Activated CD4-positive, alpha-beta T cell treated with anti-CD3 and anti-CD28 coated beads, Interleukin-2, Interleukin-6, amounts not matched to agents 100 ng/mL and 50 ng/mL, durations not matched to agents 16 hours and 8 hours (primary cell): ENCODE measurements around the gene CCBE1.
A peak's percentile ranks its signal among the peaks of the same experiment; 100 is the strongest.

Experiments
- DNase-seq: peaks from one replicate; pipeline ENCODE4 v3.0.0-alpha.2; 2020

CCBE1 gene

DNA sequence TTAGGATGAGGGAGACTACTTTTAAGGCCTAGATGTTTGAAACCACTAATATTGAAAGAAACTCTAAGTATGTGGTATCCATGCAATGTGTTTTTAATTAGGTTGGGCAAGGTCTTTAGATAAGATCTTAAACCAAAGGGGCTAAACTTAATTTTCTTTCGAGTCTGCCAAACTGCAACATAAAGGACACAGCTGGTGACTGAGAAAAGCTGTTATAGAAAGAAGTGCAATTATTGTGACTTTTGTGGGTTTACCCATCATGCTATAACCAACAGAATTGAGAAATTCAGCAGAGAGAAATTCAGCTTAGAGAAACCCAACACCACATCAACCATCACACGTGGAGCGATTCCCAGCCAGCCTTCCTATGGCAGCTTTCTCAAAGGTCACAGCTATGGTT lies 218.6 kb downstream of the CCBE1 start:
- no peak for DNase-seq

DNA sequence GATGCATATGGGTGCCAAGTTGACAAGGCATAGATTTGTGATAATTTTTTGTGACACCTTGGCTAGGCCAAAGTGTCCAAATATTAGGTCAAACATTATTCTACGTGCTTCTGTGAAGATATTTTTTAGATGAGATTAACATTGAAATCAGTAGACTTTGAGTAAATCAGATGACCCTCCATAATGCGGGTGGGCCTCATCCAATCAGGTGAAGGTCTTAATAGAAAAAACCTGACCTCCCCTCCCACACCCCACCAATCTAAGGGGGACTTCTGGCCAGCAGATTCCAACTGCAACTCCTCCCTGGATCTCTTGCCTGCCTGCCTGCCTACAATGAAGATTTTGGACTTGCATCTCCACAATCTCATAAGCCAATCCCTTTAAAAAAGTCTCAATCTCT lies 219.4 kb downstream of the CCBE1 start:
- no peak for DNase-seq

- DNase-seq, result no peak
These were observed 226.6 kb downstream of the CCBE1 start for GRCh38 chr18:59470561-59471121.

DNA sequence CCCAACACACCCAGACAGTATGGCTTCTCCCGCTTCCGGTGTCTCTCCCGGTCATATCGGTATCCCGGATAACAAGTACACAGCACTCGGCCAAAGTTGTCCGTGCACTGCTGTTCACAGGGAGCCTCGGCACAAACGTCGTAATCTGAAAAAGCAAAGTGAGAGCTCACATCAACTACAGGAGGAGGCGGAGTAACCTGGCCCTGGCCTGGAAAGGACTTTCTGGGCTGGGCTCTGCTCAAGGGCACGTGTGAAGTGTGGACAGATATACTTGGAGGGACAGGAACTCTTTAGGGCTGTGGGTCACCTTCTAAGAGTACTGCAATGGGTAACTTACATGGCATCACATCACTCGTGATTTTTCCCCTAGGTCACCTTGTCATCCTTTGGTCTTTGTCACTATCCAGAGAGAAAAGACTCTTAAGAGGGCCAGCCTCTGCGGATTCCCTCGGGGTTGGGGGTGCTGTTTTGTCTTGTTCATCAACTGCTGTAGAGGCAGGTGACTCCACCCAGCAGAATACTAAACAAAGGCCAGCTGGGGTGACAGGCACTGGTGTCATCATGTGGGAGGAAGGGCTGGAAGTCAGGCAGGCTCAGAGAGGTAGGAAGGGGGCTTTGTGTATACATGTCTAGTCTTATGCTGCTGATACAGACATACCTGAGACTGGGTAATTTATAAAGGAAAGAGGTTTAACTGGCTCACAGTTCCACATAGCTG lies 227.6 kb downstream of the CCBE1 start:
- no peak for DNase-seq

GRCh38 chr18:59468821-59469220 lies 228.4 kb downstream of the CCBE1 start:
- no peak for DNase-seq

- DNase-seq, result no peak
These were observed 229.7 kb downstream of the CCBE1 start for GRCh38 chr18:59467497-59467896.

DNA sequence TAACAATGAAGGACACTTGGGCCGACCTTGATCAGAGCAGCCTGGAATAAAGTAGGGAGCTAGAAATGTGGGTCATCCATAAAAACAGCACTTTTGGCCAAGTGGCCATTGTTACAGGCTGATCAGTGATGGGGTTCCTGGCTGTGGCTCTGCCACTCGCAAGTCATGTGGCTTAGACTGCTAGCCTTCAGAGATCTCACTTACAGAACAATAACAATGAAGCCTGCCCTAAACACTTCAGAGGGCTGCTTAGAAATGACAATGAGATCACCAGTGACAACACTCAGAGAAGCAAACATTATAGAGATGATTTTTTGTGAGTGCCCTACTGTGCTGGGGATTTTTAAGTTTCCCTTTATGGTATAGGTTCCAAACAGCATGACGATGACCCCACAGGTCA lies 230.2 kb downstream of the CCBE1 start:
- no peak for DNase-seq

DNA sequence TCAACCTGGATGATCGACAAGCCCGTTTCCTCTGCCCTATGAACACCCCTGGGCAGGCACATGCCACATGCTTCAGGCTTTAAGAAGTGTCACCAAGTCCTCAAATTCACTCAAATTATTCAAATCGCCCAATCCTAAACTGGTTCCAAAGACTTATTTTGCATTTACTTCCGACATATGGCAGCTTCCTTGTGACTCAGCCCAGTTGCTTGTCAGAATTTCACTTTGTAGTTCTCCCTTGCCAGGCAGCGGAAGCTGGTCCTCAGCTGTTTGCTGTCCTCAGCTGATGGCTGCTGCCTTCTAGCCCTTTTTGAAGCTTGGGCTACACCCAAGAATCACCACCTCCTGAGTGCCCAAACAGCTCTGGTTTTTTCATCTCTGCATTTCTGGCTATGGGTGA lies 232.7 kb downstream of the CCBE1 start:
- no peak for DNase-seq

DNA sequence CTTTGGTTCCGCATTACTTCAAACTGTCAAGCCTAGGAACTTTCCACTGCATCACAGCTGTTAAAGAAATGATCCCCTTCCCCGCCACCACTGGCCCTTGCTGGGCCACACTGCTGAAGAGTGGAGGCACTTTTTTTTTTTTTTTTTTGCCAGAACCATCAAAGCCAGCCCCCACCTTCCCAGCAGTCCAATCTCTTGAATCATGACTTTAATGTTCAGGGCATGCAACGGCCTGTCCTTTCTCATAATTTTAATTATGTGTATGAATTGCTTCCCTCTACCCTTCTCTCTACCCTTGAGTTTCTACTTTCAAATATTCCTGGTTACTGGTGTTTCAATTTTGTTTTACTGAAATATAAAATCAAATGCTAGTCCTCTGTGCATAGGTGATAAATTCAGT lies 236.1 kb downstream of the CCBE1 start:
- DNase-seq, result no peak

GRCh38 chr18:59460072-59460420 lies 237.2 kb downstream of the CCBE1 start:
- DNase-seq, result no peak

- peak; percentile 11 for DNase-seq
These were observed 237.7 kb downstream of the CCBE1 start for GRCh38 chr18:59459369-59460071.

DNA sequence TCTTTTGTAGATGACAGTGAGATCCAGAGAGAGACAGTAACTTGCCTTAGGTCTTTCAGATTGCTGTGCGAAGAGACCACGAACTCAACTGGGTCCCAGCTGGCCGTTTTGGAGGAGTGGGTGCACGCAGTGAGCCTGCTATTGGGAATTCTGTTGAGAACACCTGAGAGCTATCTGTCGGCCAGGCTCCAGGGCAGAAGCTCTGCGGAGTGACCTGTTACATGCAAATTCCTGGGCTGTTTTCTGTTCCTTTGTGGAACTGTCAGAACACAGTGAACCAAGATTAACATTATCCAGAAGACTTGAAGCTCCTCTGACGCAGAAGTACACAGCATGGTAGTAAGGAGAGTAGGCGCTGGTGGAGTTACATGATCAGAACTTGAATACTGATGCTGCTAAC lies 238.6 kb downstream of the CCBE1 start:
- DNase-seq, result no peak

- no peak for DNase-seq
These were observed 240.6 kb downstream of the CCBE1 start for GRCh38 chr18:59456657-59457056.

DNA sequence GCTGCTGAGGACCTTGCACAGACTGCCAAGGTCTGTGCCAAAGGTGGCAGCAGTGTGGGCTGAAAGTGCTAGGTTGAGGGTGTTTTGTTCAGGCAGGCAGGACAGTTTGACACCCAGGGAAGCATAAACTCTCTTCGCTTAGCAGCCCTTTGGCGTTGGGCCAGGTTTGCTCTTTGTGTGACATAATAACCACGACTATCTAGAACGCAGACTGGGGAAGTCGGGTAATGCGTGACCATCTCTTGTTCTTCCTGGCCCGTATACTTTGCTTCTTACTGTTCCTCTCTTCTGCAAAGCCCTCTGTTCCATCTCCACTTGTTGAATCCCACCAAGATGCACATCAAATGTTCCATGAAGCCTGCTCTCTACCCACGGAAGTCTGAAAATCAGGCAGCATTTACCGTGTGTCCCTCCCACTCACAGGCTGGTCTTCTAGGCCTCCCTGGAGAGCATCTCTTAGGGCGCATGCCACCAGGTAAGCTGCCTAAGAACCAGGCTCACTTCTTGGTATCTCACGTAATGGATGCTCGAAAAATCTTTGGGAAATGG lies 241.4 kb downstream of the CCBE1 start:
- no peak for DNase-seq

GRCh38 chr18:59454909-59455727 lies 242.1 kb downstream of the CCBE1 start:
- DNase-seq, result no peak

- no peak for DNase-seq
These were observed 243.7 kb downstream of the CCBE1 start for GRCh38 chr18:59453468-59453961.

DNA sequence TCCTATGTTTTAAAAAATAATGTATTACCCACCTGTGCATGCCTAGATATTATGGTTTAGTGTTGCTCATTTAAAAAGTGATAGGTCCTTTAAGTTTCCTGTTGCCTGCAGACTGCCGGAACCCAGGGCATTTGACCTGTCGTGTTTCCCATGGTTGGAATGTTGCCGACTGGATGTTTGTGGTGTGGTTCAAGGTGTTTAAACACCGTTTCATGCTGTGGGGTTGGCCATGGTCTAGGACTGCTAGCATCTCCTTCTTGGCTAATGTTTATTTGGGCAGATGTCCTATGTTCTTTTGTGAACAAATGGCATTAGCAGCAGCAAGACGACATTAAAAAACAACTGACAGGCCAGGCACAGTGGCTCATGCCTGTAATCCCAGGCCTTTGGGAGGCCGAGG lies 245.3 kb downstream of the CCBE1 start:
- no peak for DNase-seq

DNA sequence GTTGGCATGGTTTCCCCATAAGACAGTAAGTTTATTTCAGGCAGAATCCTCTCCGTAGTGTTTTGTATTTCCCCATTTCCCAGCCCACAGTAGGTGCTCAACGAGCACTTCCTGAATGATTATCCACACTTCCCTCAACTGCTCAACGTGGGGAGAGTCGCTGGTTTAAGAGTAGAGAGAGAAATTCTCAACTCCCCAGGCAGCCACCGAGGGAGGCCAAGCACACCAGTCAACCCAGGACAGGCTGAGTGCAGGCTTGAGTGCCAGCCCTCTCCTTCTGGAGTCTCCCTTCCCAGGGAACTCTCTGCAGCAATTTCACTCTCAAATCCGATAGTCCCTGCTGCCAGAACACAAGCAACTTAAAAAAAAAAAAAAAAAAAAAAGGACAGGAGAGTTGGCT lies 246.2 kb downstream of the CCBE1 start:
- DNase-seq, result no peak

DNA sequence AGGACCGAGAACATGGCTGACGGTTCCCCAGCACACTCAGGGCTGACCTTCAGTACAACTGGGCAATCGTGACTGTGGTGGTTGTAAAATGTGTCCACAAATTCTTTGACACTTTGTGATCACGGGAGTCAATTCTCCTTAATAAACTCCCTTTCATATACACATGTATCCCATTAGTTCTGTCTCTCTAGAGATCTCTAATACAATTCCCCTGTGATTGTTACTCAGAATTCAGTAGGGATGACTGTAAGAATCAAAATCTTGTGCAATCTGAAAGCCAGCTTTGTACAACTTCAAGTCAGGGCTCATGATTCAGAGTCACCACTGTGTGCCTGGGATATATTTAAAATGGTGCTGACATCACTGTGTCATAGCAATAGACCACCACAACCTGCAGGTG lies 248.7 kb downstream of the CCBE1 start:
- no peak for DNase-seq

DNA sequence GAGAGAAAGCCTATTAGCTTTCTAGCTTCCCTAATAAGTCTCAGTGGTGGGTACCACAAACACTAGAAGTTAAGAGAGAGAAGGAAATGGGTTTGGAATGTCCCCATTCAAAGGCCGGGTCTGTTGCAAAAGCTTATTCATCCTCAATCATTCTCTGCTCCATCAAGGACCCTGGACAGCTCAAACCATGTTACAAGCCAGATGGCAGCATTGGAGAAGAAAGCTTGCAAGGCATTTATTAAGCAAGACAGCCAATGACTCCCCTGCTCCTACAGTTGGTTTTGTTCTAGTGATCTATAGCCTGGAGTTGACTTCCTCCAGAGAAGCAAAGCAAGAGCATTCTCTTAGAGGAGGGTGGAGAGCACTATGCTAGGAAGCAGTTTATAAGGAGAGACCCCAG lies 251.2 kb downstream of the CCBE1 start:
- DNase-seq, result no peak

DNA sequence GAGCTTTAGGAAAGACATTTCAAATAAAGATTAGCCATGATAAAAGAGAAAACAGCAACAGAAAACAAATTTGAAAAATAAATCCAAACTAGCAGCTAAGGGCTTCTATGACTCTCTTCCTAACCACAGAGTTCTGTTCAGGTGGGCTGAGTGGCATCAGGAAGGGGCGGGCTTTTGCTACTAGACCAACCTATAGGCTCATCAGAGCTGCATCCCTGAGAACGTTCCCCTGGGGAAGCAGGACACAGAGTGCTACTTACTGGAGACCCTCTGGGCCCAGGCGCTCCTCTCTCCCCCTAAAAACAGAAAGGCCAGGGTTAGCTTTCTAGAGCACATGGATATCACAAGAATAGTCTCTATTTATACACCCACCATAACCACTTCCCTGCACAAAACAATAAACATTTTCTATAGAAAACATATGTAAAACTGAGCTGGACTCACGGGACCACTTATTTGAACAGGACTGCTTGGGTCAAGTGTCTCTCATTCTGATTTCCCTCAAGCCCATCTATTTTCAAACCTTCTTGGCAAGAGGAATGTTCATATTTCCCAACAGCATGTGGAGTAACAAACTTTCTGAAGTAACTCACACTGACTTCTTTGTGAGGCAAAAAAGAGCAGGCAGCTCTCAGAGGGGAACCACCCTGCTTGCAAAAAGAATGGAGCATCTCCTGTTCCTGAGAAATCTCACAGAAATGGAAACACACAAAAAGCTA lies 259.2 kb downstream of the CCBE1 start:
- DNase-seq, result no peak

DNA sequence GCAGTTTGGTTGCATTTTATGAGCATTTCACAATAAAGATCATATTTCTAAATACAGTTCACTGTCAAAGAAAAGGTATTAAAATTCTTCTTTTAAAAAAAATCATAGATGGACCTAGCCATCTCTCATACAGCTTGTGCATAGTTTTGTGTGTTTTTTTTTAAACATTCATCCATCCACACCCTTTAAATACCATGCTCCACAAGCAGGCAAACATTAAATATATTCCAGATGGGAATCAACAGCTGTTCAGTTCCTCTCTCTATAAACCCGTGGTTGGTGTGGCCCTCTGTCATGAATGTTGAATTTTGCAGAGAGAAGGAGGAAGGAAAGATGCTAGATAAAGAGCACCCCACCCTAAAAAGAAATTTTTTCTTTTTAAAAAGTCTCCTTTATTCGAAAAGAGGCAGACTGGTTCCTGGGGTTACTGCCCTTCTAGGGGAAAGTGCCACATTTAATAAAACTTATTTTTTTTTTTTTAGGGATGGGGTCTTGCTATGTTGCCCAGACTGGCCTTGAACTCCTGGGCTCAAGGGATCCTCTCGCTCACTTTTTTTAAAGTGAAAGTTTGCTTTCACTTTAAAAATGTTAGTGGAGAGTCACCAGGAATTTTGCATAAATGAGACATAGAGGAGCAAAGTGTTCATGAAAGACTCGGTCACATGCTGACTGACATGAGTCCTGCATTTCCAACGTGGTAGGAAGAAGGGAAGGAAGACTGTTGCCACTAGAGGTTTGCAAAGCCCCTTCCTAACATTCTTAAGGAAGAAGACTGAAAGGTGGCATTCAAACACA lies 264.2 kb downstream of the CCBE1 start:
- no peak for DNase-seq
